Measurements from ENCODE around the gene CPSF4L.

GRCh38 chr17:73308017-73308823 lies 46.5 kb upstream of the CPSF4L start:
- TF ChIP-seq CTCF (IDR thresholded peaks at IDR 0.05; ENCODE audit: poor library complexity) (no peak), EZH2phosphoT487 (IDR thresholded peaks at IDR 0.05; ENCODE audit: low read depth, severe bottlenecking, unreplicated experiment) (no peak), EZH2 (IDR thresholded peaks at IDR 0.05; ENCODE audit: borderline replicate concordance) (no peak)
